Nephron (organoid): ENCODE measurements around the gene SIRPG.

Experiments used
- H3K27ac Mint-ChIP-seq, 3 experiments: 2 replicates each; pipeline ENCODE4 v1.8.0; 2020; ENCODE audit warnings: mixed read lengths in 3 of 3, mild to moderate bottlenecking in 2 of 3, moderate library complexity in 1 of 3
- H3K27me3 Mint-ChIP-seq: 2 replicates; pipeline ENCODE4 v1.8.0; 2021; ENCODE audit warnings: low read depth, mild to moderate bottlenecking, moderate library complexity, mixed read lengths
- H3K36me3 Mint-ChIP-seq: 2 replicates; pipeline ENCODE4 v1.8.0; 2020; ENCODE audit warnings: low read depth, mixed read lengths
- H3K4me1 Mint-ChIP-seq: 2 replicates; pipeline ENCODE4 v1.8.0; 2020; ENCODE audit warnings: mixed read lengths
- H3K4me3 Mint-ChIP-seq, 3 experiments: 2 replicates each; pipeline ENCODE4 v1.8.0; 2020; ENCODE audit warnings: mild to moderate bottlenecking in 3 of 3, mixed read lengths in 3 of 3, moderate library complexity in 2 of 3
- H3K9me3 Mint-ChIP-seq: 2 replicates; pipeline ENCODE4 v1.8.0; 2020; ENCODE audit warnings: mixed read lengths
- TF ChIP-seq, protein P1 (sequence below), 3 experiments: fragments of 200-600 bp; sonication (generic); IDR thresholded peaks; one replicate each; pipeline ENCODE4 v1.5.0; 2021; ENCODE audit warnings: antibody characterized with exemption in 3 of 3; ENCODE audit not compliant: unreplicated experiment in 3 of 3

The SIRPG gene

DNA sequence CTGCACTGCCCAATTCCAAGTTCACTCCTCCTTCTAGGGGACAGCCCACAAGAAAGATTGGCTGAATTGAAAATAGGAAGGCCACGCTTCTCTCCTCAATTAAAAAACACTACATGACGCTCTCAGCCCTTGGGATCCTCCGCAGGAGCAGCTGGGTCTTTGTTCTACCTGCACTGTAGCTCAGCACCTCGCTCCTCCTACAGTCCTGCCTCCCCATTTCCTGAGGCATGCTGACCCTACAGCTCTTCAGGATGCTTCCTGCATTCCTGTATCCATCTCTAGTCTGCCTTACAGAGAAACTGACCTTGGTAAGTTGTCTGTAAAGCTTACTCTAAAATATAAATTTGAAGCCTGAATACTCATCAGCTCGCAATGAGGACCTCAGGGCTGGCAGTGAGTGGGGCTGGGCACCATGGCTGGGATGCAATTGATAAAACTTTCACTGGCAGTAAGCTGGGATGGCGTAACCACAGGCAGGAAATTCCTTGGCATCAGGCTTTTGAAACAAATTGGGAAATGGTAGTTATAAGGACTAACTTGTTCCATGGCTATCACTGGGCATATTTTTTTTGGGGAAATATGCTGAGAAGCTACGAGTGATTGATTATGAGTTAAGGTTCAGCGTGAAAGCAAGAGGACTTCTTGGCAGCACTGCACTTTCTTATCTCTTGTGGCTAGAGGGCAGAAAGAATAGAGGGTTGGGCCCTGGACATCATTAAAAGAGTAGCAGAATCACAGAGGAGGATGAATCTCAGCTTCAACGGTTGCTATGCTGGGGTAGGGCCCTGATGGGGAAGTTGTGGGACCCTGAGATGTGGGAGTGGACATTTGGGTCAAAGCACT lies 26.0 kb downstream of the SIRPG start:
- TF ChIP-seq, protein P1, sequence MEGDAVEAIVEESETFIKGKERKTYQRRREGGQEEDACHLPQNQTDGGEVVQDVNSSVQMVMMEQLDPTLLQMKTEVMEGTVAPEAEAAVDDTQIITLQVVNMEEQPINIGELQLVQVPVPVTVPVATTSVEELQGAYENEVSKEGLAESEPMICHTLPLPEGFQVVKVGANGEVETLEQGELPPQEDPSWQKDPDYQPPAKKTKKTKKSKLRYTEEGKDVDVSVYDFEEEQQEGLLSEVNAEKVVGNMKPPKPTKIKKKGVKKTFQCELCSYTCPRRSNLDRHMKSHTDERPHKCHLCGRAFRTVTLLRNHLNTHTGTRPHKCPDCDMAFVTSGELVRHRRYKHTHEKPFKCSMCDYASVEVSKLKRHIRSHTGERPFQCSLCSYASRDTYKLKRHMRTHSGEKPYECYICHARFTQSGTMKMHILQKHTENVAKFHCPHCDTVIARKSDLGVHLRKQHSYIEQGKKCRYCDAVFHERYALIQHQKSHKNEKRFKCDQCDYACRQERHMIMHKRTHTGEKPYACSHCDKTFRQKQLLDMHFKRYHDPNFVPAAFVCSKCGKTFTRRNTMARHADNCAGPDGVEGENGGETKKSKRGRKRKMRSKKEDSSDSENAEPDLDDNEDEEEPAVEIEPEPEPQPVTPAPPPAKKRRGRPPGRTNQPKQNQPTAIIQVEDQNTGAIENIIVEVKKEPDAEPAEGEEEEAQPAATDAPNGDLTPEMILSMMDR (IDR thresholded peaks at IDR 0.05; ENCODE audit: unreplicated experiment in 3 of 3), result no peak
- Mint-ChIP-seq H3K9me3 (peaks cover 2% of the 10 kb centered on the region), H3K36me3 (no peaks in the 10 kb centered on the region), H3K4me3 (no peak overlapping the region), H3K27ac (no peak overlapping the region), H3K4me1 (no peaks in the 10 kb centered on the region), H3K27me3 (peaks cover 5% of the 10 kb centered on the region)

DNA sequence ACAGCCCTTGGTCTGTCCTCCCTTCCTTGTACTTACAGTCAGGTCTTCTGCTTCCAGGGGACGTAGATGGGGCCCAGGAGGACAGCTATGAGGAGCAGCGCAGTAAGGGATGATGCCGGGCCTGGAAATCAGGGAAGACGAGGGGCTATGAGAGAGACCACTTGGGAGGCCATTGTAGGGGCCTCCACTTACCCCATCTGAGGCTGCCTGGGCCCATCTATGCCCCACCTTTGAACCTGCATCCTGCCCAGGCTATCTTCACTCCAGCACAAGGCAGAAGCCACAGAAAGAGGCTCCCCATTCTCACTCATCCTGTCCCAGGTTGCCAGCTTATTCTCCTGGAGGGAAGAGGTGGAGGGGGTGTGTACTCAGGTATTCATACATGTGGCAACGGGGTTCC lies 27.4 kb downstream of the SIRPG start:
- H3K4me3 Mint-ChIP-seq, result no peak overlapping the region
- no peaks in the 10 kb centered on the region for H3K36me3 Mint-ChIP-seq
- H3K9me3 Mint-ChIP-seq, result no peaks in the 10 kb centered on the region
- H3K4me1 Mint-ChIP-seq, result no peaks in the 10 kb centered on the region
- TF ChIP-seq, protein P1 (IDR thresholded peaks at IDR 0.05; ENCODE audit: unreplicated experiment in 3 of 3), result no peak
- H3K27me3 Mint-ChIP-seq, result peaks cover 5% of the 10 kb centered on the region
- no peak overlapping the region for H3K27ac Mint-ChIP-seq

DNA sequence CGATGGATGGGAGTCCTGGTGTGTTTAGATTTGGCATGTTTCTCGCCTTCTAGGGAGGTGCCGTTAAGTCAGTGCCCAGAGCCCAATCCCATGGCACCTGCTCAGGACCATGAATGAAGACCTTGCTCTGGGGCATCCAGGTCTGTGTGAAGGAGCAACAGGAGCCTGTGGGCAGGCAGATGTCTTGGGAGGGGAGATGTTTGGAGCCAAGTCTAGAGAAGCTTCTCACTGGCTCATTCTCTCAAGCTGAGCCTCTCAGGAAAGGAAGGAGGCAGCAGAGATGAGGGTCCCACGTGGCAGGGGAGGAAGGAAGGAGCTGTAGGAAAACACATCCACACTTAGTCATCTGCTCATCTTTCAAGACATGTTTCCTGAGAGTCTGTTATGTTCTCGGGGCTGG lies 28.3 kb downstream of the SIRPG start:
- Mint-ChIP-seq H3K27me3 (peaks cover 5% of the 10 kb centered on the region), H3K4me3 (no peak overlapping the region), H3K36me3 (no peaks in the 10 kb centered on the region), H3K4me1 (no peaks in the 10 kb centered on the region), H3K27ac (no peak overlapping the region), H3K9me3 (no peaks in the 10 kb centered on the region)
- TF ChIP-seq, protein P1 (IDR thresholded peaks at IDR 0.05; ENCODE audit: unreplicated experiment in 3 of 3), result no peak

DNA sequence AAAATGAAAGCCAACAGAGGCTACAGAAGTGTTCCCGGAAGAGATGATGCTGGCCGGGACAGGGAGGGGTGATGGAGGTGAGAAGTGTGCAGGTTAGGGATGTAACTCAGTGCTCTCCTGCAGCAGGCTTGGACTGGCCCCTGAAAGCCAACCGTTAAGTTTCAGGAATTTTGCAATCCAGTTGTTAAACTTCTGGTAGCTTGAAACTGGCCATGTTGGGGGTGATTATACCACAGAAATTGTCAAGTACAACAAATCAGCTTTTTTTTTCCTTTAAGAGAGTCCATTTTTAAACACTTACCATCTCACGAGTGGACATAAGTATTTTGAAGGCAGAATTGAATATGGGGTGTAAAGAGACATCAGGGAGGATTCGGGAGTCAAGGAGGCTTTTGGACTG lies 29.0 kb downstream of the SIRPG start:
- no peak overlapping the region for H3K4me3 Mint-ChIP-seq
- H3K27ac Mint-ChIP-seq, result no peak overlapping the region
- TF ChIP-seq, protein P1 (IDR thresholded peaks at IDR 0.05; ENCODE audit: unreplicated experiment in 3 of 3), result no peak
- H3K36me3 Mint-ChIP-seq, result no peaks in the 10 kb centered on the region
- no peaks in the 10 kb centered on the region for H3K9me3 Mint-ChIP-seq
- no peaks in the 10 kb centered on the region for H3K4me1 Mint-ChIP-seq
- peaks cover 3% of the 10 kb centered on the region for H3K27me3 Mint-ChIP-seq

DNA sequence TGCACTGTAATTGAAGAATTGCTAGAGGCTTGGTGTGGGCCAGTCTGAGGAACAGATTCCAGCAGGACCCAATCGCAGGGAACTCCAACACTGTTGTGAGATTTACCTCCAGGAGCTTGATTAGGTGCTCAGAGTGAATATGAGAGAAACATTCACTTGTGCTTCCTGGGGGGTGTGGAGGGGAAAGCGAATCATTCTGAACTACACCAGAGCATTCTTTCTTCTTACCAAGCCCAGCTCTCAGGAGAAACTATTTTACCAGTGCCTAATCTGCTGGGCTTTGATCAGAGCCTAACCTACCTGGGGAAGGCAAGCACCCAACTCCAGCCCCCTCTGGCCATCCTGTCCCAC lies 30.4 kb downstream of the SIRPG start:
- no peak overlapping the region for H3K4me3 Mint-ChIP-seq
- H3K27me3 Mint-ChIP-seq, result no peaks in the 10 kb centered on the region
- H3K4me1 Mint-ChIP-seq, result no peaks in the 10 kb centered on the region
- no peaks in the 10 kb centered on the region for H3K9me3 Mint-ChIP-seq
- no peak overlapping the region for H3K27ac Mint-ChIP-seq
- no peaks in the 10 kb centered on the region for H3K36me3 Mint-ChIP-seq
- TF ChIP-seq, protein P1 (IDR thresholded peaks at IDR 0.05; ENCODE audit: unreplicated experiment in 3 of 3), result no peak
